Activated CD4-positive, alpha-beta T cell treated with anti-CD3 and anti-CD28 coated beads, Interleukin-2, amount 50 U/mL, for 16 hours (primary cell): Measurements from ENCODE around the gene MYDGF.

Experiments
- DNase-seq: peaks from one replicate; pipeline ENCODE4 v3.0.0-alpha.2; 2020

MYDGF gene

GRCh38 chr19:4640247-4641000, 29.7 kb downstream of the MYDGF start:
- DNase-seq: no peak

DNA sequence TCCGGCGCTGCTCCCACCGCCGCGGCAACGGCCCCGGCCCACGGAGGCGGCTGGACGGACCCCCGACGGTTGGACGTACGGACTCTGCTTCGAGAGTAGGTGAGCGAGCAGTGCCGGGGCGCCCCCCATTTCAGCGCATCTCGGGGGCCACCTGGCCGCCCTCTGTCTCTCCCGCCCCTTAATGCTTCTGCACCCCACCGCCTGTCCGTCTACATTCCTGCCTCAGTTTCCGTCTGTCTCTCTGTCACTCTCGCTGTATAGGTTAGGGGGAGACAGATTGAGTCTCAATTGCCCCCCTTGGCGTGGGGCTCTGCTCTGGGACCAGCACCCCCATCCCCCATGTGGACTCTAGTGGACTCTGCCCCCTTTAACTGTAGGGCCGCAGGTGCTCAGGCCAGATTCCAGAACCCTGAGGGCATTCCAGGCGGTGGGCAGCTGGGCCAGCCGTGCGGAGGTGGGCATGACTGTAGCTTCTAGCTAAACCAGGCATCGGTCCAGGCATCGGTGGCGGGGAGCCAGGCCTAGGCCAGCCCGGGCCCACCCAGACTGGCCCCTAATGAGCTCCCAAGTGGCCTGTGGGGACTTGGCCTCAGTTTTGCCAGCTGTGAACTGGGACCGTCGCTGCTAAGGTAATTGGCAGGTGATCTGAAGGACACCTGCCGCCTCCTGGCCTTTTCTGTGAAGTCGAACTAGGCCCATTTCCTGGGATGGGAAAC, 30.5 kb downstream of the MYDGF start:
- no peak for DNase-seq

- peak; percentile 99 for DNase-seq
Measured at GRCh38 chr19:4638828-4639530, 31.2 kb downstream of the MYDGF start, which contains the start of gene TNFAIP8L1. Gene TNFAIP8L1 (plus strand): TSS chr19:4639516. CDS start chr19:4651870, 12,354 bp downstream.

DNA sequence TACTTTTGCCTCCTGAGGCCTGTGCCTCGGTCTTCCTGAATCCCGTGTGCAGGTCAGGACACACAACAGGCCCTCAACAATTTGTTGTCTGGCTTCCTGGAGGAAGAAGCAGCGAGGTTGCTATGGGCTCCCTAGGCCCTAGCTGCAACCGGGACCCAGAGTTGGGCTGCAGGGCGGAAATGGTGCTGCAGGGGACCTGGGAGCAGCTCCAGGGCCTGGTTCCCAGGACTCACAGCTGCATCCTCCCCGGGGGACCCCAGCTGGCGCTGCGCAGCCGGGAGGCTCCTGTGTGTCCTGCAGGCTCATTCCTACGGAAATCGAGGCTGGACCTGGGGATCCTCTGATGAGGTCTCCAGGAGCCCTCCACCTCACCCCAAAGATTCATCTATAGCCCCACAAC, 31.8 kb downstream of the MYDGF start:
- no peak for DNase-seq

GRCh38 chr19:4636761-4637160, 33.4 kb downstream of the MYDGF start:
- no peak for DNase-seq

GRCh38 chr19:4636151-4636717, 33.9 kb downstream of the MYDGF start:
- DNase-seq: peak; percentile 71

DNA sequence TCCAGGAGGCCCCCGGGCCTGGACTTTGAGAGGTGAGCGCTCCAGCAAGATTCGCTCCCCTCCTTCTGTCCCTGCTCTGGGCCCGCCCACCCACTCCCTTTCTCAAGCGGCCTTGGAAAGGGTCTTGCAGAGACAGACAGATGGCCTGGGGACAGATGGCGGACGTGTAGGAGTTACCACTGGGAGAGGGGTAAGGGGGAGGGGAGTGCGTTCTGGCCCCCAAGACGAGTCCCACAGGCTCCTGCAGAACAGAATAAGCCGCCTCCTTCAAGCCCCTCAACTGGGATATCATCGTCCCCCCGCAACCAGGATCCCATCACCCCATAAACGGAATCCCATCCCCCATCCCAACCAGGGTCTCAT, 34.4 kb downstream of the MYDGF start:
- no peak for DNase-seq

DNA sequence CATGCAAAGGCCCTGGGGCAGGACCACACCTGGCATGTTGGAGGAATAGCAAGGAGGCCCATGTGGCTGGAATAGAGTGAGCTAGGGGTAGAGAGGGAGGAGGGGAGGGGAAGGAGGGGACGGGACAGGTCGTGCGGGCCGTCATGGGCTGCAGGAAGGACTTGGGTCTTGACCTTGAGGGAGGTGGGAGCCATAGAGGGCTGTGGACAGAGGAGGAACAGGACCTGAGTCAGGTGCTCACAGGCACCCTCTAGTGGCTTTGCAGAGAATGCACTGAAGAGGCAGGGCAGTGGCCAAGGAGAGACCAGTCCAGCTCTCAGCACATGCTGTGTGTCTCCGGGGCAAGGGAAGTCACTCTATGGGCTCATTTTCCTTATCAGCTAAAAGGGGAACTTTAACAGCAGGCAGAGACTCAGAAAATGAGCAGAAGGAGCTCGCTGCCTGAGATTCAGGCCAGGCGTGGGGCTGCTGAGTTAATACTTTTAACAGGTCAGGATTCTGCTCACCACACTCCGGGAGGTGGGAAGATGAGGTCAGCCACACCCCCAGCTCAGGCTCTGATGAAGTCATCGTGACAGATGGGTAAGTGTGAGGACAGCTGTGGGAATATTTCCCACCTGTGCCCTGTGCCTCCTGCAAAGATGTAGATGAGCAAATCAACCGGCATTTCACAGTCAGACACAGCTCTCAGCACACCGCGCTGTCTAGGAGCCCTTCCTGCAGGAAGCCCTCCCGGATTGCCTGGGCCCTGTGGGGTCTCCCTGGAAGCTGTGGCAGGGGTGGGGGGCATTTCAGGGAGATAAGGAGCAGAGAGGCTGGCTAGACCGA, 36.8 kb downstream of the MYDGF start:
- peak; percentile 70 for DNase-seq

GRCh38 chr19:4624733-4625362, 45.3 kb downstream of the MYDGF start:
- DNase-seq: no peak

GRCh38 chr19:4624301-4624700, 45.8 kb downstream of the MYDGF start:
- no peak for DNase-seq

GRCh38 chr19:4622695-4623421, 47.3 kb downstream of the MYDGF start:
- no peak for DNase-seq

DNA sequence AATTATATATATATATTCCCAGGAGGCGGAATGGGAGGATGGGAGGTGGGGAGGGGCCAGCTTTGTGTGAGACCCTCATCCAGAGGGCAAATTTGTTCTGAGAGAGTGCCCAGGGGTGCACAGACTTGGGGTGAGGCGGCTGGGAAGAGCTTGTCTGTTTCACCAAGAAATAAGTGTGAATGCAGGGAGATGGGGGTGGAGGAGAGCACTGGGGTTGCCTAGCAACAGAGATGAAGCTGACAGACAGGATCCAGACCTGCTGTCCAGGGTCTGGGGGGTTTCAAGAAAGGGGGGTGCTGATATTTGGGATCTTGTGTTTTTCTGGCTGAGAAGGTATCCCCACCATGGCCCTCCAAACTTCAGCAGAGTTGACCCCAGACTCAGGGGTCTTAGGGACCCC, 49.5 kb downstream of the MYDGF start:
- DNase-seq: no peak

DNA sequence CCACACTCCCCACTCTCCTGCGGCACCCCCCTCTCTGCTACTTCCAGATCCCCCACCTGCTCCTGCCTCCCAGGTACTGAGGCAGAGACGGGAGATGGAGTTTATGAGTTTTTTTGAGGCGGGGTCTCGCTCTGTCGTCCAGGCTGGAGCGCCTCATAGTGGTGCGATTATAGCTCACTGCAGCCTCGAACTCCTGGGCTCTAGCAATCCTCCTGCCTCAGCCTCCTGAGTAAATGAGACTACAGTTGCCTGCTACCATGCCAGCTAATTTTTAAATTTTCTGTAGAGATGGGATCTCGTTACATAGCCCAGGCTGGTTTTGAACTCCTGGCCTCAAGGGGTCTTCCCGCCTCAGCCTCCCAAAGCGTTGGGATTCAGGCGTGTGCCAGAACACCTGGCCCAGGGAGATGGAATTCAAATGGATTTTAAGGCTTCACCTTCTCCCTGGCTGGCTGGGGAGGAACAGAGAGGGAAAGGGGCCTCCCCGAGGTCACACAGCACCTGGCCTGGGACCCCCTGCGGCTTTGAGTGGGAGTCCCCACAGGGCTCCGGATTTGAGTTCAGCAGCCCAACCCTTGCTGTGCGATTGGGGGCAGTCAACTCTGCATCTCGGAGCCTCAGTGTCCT, 50.4 kb downstream of the MYDGF start:
- DNase-seq: no peak

- no peak for DNase-seq
Measured at GRCh38 chr19:4618019-4618418, 52.1 kb downstream of the MYDGF start.

DNA sequence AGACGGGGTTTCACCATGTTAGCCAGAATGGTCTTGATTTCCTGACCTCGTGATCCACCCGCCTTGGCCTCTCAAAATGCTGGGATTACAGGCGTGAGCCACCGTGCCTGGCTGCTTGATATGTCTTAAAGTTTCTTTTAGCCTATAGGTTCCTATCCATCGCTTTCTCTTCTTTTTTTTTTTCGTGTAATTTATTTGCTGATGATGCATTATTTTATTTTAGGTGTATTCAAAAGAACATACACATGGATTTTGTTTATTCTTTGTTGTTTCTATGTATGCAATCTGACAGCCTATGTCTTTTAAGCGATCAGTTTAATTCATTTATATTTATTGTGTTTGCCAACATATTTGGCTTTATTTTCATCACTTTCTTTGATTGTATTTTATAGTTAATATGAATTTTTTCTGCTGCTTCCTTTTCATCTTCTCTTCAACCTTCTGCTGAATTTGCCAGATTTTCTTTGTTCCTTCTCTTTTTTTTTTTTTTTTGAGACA, 56.8 kb downstream of the MYDGF start:
- no peak for DNase-seq

DNA sequence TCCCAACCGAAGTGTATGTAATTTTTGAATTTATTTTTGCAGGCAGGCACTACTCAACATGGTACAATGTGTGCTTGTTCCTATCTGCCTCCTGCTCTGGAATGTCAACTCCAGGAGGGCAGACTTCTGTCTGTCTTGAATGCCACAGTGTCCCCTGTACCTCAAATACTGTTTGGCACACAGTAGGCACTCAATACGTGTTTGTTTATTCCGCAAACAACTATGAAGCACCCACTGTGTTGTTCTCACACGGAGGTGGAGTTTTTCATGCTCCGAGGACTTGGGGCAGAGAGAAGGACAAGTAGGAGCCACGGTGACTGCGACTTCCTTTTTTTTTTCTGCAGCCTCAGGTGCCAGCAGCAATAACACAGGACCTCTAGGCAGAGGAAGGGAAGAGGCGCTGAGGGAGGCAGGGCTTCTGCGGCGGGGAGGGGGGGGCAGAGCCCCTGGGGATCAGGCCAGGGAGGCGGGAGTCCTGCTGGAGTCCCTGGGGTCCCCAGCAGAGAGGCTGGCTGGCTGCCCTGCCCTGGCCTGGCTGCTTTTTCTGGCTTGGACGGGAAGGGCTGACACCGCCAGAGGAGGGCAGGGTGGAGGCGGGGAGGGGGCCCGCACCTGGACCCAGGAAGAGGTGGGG, 60.1 kb downstream of the MYDGF start:
- no peak for DNase-seq
